HL-60/S4 treated with phorbol 12-myristate 13-acetate at 8.2 ng/mL for 4 days and 3 days (cell line): ENCODE measurements around the gene PPT1.

Experiments
- in situ Hi-C: fragments of 300-500 bp; cut with MboI; formaldehyde crosslinking; loops from 2 replicates; pipeline ENCODE4 v1.15.0; 2022; ENCODE audit warnings: low sequenced_read_pairs

Gene PPT1

GRCh38 chr1:40096977-40097782 lies at the start of gene PPT1:
PPT1 (minus strand) TSS chr1:40097252; CDS start chr1:40097238, 14 bp downstream.
- in situ Hi-C loops = no loop called here

GRCh38 chr1:40143891-40144575 lies 47.0 kb upstream of the PPT1 start:
- in situ Hi-C loops = no loop called here

- in situ Hi-C loops = no loop called here
Observed at GRCh38 chr1:40141878-40142535, 45.0 kb upstream of the PPT1 start.

GRCh38 chr1:40140211-40140973 lies 43.3 kb upstream of the PPT1 start:
- in situ Hi-C loops = no loop called here

GRCh38 chr1:40133839-40134238 lies 36.8 kb upstream of the PPT1 start:
- in situ Hi-C loops = no loop called here

GRCh38 chr1:40133312-40133665 lies 36.2 kb upstream of the PPT1 start:
- in situ Hi-C loops = no loop called here

- in situ Hi-C loops = no loop called here
Observed at GRCh38 chr1:40132383-40133311, 35.6 kb upstream of the PPT1 start.

- in situ Hi-C loops = no loop called here
Observed at GRCh38 chr1:40130892-40131291, 33.8 kb upstream of the PPT1 start.

- in situ Hi-C loops = no loop called here
Observed at GRCh38 chr1:40122855-40123254, 25.8 kb upstream of the PPT1 start.

GRCh38 chr1:40120128-40120527 lies 23.1 kb upstream of the PPT1 start:
- in situ Hi-C loops = no loop called here

- in situ Hi-C loops = no loop called here
Observed at GRCh38 chr1:40114400-40114799, 17.3 kb upstream of the PPT1 start.

- in situ Hi-C loops = no loop called here
Observed at GRCh38 chr1:40110389-40110788, 13.3 kb upstream of the PPT1 start.

- in situ Hi-C loops = no loop called here
Observed at GRCh38 chr1:40107290-40107959, 10.4 kb upstream of the PPT1 start.

GRCh38 chr1:40105028-40105427 lies 8.0 kb upstream of the PPT1 start:
- in situ Hi-C loops = no loop called here

- in situ Hi-C loops = no loop called here
Observed at GRCh38 chr1:40102896-40103295, 5.8 kb upstream of the PPT1 start.

- in situ Hi-C loops = no loop called here
Observed at GRCh38 chr1:40102038-40102437, 5.0 kb upstream of the PPT1 start.

- in situ Hi-C loops = no loop called here
Observed at GRCh38 chr1:40096646-40096976, 441 bp downstream of the PPT1 start.

GRCh38 chr1:40095806-40096205 lies 1.2 kb downstream of the PPT1 start:
- in situ Hi-C loops = no loop called here

- in situ Hi-C loops = no loop called here
Observed at GRCh38 chr1:40094466-40095110, 2.5 kb downstream of the PPT1 start.
